Breast epithelium (tissue), 4 donors: ENCODE results near the gene APBA3. TPM values are rescaled to one million over a fixed set of nuclear protein-coding genes. Genes with fewer than 3 reads are reported as not detected.
A peak's percentile ranks its signal among the peaks of the same experiment; 100 is the strongest.

Source experiments
- DNase-seq, 2 donors: peaks; one replicate each; pipeline ENCODE4 v3.0.0-alpha.2; 2019; ENCODE audit warnings: low spot score in 2 of 2
- H3K27ac ChIP-seq, 2 donors: fragments of 200-600 bp; sonication (generic) in 1 of 2; one replicate each; pipeline ENCODE4 v1.5.1; 2016 to 2019; ENCODE audit warnings: mild to moderate bottlenecking in 1 of 2
- H3K27me3 ChIP-seq, 2 donors: fragments of 200-600 bp; sonication (generic) in 1 of 2; one replicate each; pipeline versions ENCODE4 v1.5.1 to v1.6.0; 2017 to 2019; ENCODE audit warnings: control low read depth in 1 of 2, mild to moderate bottlenecking in 1 of 2
- H3K36me3 ChIP-seq: fragments of 200-600 bp; one replicate; pipeline ENCODE4 v1.5.1; 2019
- H3K4me1 ChIP-seq, 2 donors: fragments of 200-600 bp; sonication (generic); one replicate each; pipeline ENCODE4 v1.5.1; 2016 to 2019; ENCODE audit warnings: control low read depth in 1 of 2
- H3K4me3 ChIP-seq, 3 donors: fragments of 200-600 bp; sonication (generic); 1 replicate in 2 of 3; 2 replicates in 1 of 3; pipeline ENCODE4 v1.5.1; 2016 to 2019; ENCODE audit warnings: mild to moderate bottlenecking in 3 of 3, moderate library complexity in 2 of 3
- H3K9me3 ChIP-seq, 2 donors: fragments of 200-600 bp; sonication (generic) in 1 of 2; one replicate each; pipeline ENCODE4 v1.5.1; 2016 to 2019; ENCODE audit warnings: control low read depth in 1 of 2
- CTCF ChIP-seq, 3 donors: fragments of 450-650 bp; IDR thresholded peaks; one replicate each; pipeline ENCODE4 v1.5.1; 2016 to 2017; ENCODE audit warnings: antibody characterized with exemption in 3 of 3, mild to moderate bottlenecking in 3 of 3, moderate library complexity in 3 of 3
- POLR2A ChIP-seq: fragments of 450-650 bp; IDR thresholded peaks from one replicate; pipeline ENCODE4 v1.6.1; 2016; ENCODE audit warnings: antibody characterized with exemption, mild to moderate bottlenecking, moderate library complexity
- POLR2AphosphoS5 ChIP-seq, 3 donors: sonication (generic); formaldehyde crosslinking; IDR thresholded peaks; one replicate each; pipeline ENCODE4 v1.6.1; 2017; ENCODE audit warnings: antibody characterized with exemption in 3 of 3
- intact Hi-C: fragments of 100-400 bp; cut with DNase I; formaldehyde crosslinking; loops from one replicate; pipeline ENCODE4 v1.15.1; 2023; ENCODE audit warnings: low total_unique reads
- total RNA-seq, 3 donors: library from RNA; depleted of rRNA; stranded (reverse); fragments of >200 nt; gene quantifications; one replicate each; pipeline ENCODE4 v1.1.0, GENCODE V29; 2016

APBA3 gene
- total RNA-seq, 3 donors from 2014 or later = 24.0 to 24.9 (median 24.6) TPM

GRCh38 chr19:3723883-3724282 is 37.6 kb downstream of the APBA3 start:
- no peak for DNase-seq
- Histone ChIP-seq H3K27ac (no peak overlapping the region), H3K36me3 (no peaks in the 10 kb centered on the region), H3K4me1 (no peaks in the 10 kb centered on the region), H3K9me3 (peaks cover 1 to 2% of the 10 kb centered on the region in 2 donors), H3K4me3 (no peak overlapping the region), H3K27me3 (peaks cover 3 to 24% of the 10 kb centered on the region in 2 donors)
- intact Hi-C loops = no loop called here
- no peak for TF ChIP-seq POLR2A
- no peak for TF ChIP-seq CTCF (IDR thresholded peaks at IDR 0.05)
- no peak for TF ChIP-seq POLR2AphosphoS5 (IDR thresholded peaks at IDR 0.05)

GRCh38 chr19:3723110-3723488 is 38.4 kb downstream of the APBA3 start:
- no peak overlapping the region for H3K27ac ChIP-seq
- TF ChIP-seq POLR2A = no peak
- TF ChIP-seq CTCF (IDR thresholded peaks at IDR 0.05) = no peak
- no peak for TF ChIP-seq POLR2AphosphoS5 (IDR thresholded peaks at IDR 0.05)
- intact Hi-C loops = no loop called here
- H3K4me3 ChIP-seq = peak overlapping the region in 2 of 3 donors; percentile 57 to 66
- no peaks in the 10 kb centered on the region for H3K9me3 ChIP-seq
- H3K36me3 ChIP-seq = no peaks in the 10 kb centered on the region
- DNase-seq = no peak
- no peaks in the 10 kb centered on the region for H3K4me1 ChIP-seq
- peaks cover 3 to 24% of the 10 kb centered on the region in 2 donors for H3K27me3 ChIP-seq

- TF ChIP-seq CTCF (IDR thresholded peaks at IDR 0.05) (no peak), POLR2A (no peak), POLR2AphosphoS5 (IDR thresholded peaks at IDR 0.05) (no peak)
- DNase-seq = no peak
- H3K9me3 ChIP-seq = no peaks in the 10 kb centered on the region
- intact Hi-C loops = no loop called here
- peaks cover 3 to 24% of the 10 kb centered on the region in 2 donors for H3K27me3 ChIP-seq
- peak overlapping the region in 1 of 2 donors; percentile 13 for H3K27ac ChIP-seq
- H3K4me1 ChIP-seq = no peaks in the 10 kb centered on the region
- H3K4me3 ChIP-seq = peak overlapping the region in 2 of 3 donors; percentile 57 to 66
- no peaks in the 10 kb centered on the region for H3K36me3 ChIP-seq
Observed at GRCh38 chr19:3722443-3723109, 38.9 kb downstream of the APBA3 start.

GRCh38 chr19:3721887-3722442 is 39.5 kb downstream of the APBA3 start:
- intact Hi-C loops = no loop called here
- Histone ChIP-seq H3K4me3 (peak overlapping the region in 2 of 3 donors; percentile 57 to 66), H3K27ac (peak overlapping the region in 1 of 2 donors; percentile 10), H3K27me3 (peaks cover 3 to 24% of the 10 kb centered on the region in 2 donors), H3K36me3 (no peaks in the 10 kb centered on the region), H3K4me1 (no peaks in the 10 kb centered on the region), H3K9me3 (no peaks in the 10 kb centered on the region)
- DNase-seq = no peak
- no peak for TF ChIP-seq CTCF (IDR thresholded peaks at IDR 0.05)
- no peak for TF ChIP-seq POLR2AphosphoS5 (IDR thresholded peaks at IDR 0.05)
- no peak for TF ChIP-seq POLR2A

- Histone ChIP-seq H3K36me3 (no peaks in the 10 kb centered on the region), H3K27ac (peak overlapping the region in 1 of 2 donors; percentile 10), H3K4me1 (no peaks in the 10 kb centered on the region), H3K9me3 (no peaks in the 10 kb centered on the region), H3K4me3 (peak overlapping the region in 2 of 3 donors; percentile 57 to 66), H3K27me3 (peaks cover 3 to 24% of the 10 kb centered on the region in 2 donors)
- TF ChIP-seq CTCF (IDR thresholded peaks at IDR 0.05) (no peak), POLR2AphosphoS5 (IDR thresholded peaks at IDR 0.05) (peak in 1 of 3 donors; percentile 52)
- intact Hi-C loops = no loop called here
- peak; percentile 91 to 98 for DNase-seq
Observed at GRCh38 chr19:3721131-3721886, 40.2 kb downstream of the APBA3 start.
